Stimulated activated CD8-positive, alpha-beta memory T cell treated with anti-CD3 and anti-CD28 coated beads, Interleukin-7, amount 100 ng/mL, for 1 hour (primary cell): ENCODE data around the gene NELFCD.
"Not testable (repeated sequence)": the region's sequence is repeated elsewhere in the genome, so short reads cannot be mapped to it uniquely, and the experiment has no call there.

Source experiments
- DNase-seq, 2 donors: peaks; one replicate each; pipeline ENCODE4 v3.0.0-alpha.2; 2020; ENCODE audit warnings: low read depth in 2 of 2

Gene NELFCD, protein sequence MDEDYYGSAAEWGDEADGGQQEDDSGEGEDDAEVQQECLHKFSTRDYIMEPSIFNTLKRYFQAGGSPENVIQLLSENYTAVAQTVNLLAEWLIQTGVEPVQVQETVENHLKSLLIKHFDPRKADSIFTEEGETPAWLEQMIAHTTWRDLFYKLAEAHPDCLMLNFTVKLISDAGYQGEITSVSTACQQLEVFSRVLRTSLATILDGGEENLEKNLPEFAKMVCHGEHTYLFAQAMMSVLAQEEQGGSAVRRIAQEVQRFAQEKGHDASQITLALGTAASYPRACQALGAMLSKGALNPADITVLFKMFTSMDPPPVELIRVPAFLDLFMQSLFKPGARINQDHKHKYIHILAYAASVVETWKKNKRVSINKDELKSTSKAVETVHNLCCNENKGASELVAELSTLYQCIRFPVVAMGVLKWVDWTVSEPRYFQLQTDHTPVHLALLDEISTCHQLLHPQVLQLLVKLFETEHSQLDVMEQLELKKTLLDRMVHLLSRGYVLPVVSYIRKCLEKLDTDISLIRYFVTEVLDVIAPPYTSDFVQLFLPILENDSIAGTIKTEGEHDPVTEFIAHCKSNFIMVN

DNA sequence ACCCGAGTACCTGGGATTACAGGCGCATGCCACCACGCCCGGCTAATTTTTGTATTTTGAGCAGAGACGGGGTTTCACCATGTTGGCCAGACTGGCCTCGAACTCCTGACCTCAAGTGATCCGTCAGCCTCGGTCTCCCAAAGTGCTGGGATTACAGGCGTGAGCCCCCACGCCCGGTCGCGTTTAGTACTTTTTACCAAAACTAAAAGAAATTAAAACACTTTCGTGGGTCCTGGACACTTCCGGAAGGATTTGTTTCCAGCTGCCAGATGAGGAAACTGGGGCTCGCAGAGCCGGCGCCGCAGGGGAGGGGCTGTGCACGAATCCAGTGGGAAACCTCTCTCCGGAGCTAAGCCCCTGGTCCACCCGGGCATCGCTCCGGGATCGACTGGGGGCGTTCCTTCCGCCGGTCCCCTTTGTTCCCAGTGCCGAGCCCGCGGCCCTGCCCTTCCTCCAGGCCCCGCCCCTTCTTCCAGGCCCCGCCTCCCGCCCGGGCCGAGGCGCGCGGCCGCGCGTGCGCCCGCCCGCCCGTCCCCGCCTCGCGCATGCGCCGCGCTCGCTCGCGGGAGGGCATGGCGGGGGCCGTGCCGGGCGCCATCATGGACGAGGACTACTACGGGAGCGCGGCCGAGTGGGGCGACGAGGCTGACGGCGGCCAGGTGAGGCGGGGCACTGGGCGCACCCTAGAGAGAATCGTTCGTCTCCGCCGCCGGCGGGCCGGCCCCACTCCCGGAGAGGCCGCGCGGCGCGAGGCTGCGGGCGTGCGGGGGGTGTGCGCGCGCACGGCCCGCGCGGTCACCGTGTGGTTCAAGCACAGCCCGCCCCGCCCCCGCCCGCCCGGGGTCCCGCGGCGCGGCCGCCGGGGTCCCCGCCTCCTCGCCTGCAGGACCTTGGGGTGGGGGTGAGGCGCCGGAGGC lies at the start of gene NELFCD:
Gene NELFCD, plus strand, starts transcription at position 546 of the 917 bp plus-strand sequence. Its CDS starts 54 bp downstream, at position 600.
- peak; percentile 81 to 85 for DNase-seq

DNA sequence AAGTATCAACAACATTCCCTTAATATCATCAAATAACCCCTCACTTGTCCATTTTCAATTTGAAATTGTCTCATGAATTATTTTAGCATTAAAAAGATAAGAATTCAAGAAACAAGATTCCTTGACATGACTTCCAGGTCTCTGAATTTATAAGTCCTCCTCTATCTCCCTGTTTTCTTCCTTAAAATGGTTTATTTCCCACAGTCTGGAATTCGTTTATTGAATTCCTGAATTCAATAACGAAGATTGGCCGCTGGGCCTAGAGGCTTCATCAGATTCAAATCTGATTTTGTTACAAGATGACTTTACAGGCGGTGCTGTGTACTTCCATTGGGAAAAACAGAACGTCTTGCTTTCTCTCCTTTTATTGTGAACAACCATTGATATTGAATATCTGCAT lies 48.9 kb upstream of the NELFCD start:
- no peak for DNase-seq

DNA sequence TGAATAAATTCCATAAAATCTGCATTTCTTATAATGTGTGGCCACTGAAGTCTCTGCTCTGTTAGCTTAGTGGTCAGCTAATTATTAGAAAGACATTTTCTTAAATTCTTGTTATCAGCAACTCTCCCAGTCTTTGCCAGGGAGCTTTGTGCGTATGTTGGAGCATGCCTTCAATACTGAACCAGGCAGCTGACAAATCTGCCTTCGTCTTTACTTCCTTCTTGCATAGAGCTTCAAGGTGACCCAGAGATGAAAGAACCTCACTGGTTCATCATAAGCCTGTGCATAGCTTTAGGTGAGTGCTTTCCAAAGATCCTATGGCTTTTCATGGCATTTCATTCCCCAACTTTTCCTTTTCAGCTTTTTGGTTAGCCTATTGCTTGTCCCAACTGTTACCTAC lies 43.0 kb upstream of the NELFCD start:
- no peak for DNase-seq

DNA sequence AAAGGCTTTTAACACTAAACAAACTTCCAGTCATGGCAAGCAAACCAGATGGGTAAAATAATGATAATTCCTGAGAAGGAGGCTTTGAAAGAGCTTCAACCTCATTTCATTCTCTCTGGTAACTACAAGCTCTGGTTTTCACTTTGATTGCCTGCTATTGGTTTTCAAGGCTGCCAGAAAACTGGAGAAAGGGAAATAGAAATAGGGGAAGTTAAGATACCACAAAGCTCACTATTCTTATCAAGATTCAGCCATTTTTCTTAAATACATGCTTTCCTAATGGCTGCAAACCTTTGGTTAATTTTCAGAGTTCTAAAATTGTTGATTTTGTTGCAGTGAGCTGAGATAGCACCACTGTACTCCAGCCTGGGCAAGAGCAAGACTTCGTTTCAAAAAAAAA lies 42.5 kb upstream of the NELFCD start:
- no peak for DNase-seq

DNA sequence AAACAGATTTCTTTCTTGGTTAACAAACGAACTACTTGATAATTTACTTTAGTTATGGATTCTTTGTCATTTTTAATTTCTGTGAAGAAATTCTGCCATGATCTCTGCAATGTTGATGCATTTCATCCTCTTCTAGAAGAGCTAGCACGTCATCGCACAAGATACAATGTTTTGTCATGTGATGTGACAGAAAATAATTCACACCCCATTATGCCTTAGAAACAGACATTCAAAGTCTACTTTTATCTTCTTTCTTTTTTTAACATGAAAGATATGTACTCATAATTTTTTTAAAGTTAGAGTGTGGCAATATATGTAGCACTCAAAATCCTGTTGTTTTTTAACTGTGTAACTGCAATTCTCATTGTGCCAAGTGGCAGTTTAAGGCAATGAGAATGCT lies 39.6 kb upstream of the NELFCD start:
- no peak for DNase-seq

DNA sequence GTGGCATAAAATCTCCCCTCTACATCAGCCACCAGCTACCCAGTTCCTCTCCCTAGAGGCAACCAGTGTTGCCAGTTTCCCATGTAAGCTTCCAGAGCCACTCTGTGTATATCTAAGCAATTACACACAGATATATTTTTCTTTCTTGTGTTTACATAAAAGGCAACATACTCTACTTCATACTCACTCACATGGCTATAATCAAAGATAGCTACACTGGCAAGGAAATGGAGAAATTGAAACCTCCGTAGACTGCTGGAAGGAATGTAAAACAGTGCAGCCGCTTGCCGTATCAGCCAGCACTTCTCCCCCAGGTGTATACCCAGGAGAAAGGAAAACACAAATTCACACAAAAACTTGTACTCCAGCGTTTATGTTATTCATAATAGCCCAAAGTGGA lies 38.5 kb upstream of the NELFCD start:
- no peak for DNase-seq

DNA sequence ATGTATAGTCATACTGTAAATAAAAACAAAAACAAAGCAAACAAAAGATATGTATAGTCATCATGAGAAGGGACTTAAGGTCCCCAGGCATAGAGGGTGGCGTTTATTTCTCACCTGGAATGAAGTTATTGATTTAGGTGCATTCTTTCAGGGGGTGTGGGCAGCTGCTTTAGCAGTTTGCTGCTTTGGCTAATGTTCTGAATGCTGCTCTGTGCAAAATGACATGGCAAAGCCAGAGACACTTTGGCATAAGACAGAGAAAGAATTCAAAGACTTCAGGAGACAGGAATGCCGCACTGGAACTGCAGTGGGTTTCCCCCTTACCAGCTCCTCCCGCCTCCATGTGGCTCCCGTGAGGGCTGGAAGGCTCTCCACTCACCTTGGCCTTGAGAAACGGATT lies 36.4 kb upstream of the NELFCD start:
- no peak for DNase-seq

DNA sequence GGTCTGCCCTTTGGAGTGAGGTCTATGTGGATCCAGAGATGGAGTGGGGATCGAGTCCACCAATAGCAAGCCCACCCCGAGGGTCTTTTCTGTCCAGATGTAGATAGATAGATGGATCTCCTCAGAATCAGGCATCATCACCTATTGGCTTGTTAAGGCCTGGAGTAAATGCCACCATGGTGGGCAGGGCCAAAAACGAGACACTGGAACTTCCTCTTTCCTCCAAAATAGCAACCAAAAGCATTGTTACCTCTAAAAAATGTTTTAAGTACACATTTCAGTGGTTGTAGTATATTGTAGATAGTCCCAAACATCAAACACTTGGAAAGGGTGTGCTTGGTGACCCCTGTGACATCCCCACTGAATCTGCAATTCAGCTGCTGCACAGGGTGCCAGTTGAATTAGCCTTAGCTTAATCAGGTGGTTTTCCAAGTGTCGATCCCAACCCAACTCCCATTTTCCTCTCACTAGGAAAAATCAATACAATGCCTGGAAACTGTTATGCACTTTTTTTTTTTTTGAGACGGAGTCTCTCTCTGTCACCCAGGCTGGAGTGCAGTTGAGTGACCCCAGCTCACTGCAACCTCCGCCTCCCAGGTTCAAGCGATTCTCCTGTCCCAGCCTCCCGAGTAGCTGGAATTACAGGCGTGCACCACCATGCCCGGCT lies 35.0 kb upstream of the NELFCD start:
- DNase-seq: no peak

DNA sequence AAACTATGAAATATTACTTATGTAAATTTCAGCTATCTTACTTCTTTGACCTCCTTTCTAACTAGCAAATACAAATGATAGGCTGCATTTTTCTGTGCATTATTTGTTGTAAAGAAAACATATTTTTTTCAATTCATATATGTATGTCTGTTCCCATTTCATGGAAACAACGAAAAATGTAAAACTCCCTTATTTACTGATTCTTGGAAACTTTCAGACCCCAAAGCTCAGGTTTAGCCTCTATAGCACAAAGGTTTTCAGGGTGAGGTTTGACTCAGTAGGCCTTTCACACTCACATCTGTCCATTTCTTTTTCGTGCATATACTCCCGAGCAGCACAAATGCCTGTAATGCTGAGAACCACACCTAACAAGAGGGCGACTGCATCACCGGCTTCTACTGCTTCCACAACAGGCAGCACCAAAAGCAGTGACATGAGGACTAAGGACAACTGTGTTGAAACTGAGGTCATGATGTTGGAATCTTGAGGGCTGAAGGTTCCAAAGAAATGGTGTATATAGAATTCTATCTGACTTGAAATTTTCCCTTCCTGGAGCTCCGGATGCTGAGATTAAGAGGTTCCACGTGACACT lies 33.2 kb upstream of the NELFCD start:
- DNase-seq: not testable (repeated sequence)

DNA sequence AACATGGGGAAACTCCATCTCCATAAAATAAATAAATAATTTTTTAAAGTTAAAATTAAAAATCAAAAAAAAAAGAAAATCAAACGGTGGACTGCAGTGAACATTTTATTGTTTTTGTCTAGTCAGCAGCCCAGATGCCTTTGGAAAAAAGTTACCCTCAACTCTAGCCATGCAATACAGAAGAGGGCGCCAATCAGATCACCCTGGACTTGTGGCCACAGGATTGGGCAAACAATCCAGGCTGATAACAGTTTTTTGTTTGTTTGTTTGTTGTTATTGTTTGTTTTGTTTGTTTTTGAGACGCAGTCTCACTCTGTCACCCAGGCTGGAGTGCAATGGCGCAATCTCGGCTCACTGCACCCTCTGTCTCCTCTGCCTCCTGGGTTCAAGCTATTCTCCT lies 30.5 kb upstream of the NELFCD start:
- DNase-seq: no peak

DNA sequence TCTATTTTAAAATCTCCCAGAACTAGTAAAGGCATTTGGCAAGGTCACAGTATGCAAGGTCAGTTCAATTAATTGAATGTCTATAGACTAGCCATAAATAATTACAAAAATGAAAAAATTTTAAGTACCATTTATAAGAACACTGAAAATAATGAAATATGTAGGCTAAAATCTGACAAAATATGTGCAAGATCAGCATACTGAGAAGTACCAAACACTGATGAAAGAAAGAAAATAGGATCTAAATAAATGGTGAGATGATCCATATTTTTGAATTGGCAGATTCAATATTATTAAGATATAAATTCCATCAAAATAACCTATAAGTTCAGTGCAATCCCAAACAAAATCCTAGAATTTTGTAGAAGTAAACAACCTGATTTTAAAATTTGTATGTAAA lies 28.0 kb upstream of the NELFCD start:
- DNase-seq: no peak

DNA sequence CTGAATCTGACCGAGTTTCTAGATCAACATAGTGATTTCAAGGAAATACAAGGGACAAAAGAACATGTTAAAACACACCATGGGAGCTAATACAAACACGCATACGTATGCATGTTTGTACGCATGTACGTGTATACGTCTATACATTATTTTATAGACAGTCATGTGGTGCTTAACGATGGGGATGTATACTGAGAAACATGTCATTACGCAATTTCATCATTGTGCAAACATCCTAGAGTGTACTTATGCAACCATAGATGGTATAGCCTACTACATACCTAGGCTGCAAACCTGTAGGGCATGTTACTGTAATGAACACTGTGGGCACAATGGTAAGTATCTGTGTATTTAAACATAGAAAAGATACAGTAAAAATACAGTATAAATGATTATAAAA lies 25.0 kb upstream of the NELFCD start:
- no peak for DNase-seq

DNA sequence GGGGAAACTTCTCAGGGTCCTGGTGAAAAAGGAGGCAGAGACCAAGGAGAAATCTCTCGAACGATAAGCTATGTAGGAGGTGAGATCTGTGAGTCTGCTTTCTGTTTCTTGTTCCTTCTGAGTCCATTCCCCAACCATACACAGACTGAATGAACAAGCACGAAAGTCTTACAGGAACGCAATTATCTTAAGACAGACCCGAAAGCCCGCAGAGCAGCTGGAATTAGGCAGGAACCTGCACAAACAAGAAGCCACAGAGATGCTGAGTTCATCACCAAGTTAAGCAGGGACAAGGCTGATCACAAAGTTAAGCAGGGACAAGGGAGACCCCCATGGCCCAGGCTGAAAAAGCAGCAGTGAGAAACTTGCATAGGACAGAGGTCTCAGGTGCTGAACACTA lies 21.4 kb upstream of the NELFCD start:
- DNase-seq: no peak

DNA sequence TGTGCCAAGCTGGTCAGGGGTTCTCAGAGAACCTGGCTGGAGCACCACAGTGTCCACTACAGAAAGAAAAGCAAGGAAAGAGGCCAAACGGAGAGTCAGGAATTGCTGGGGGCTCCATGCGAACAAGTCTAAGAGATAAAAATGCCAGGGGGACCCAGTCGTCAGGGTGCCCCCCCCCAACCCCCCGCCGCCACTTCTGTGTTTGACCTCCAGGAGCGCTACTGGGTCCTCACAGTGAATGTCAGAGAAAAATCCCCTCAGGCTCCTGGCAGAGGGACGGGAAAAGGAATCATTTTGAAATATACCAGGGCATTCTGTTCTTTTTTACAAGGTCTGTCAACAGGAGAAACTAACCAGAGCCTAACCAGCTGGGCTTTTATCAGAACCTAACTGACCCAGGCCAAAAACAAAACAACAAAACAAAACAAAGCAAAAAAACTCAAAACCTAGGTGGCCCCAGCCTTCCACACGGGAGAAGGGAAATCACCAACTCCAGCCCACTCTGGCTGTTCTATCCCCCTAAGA lies 17.9 kb upstream of the NELFCD start:
- DNase-seq: no peak

DNA sequence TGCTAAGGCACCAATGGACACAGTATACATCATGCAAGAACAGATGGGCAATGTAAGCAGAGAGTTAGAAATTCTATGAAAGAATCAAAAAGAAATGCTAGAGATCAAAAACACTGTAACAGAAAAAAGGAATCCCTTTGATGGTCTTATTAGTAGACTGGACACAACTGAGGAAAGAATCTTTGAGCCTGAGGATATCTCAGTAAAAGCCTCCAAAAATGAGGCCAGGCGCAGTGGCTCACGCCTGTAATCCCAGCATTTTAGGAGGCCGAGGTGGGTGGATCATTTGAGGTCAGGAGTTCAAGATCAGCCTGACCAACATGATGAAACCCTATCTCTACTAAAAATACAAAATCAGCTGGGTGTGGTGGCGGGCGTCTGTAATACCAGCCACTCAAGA lies 17.1 kb upstream of the NELFCD start:
- not testable (repeated sequence) for DNase-seq

DNA sequence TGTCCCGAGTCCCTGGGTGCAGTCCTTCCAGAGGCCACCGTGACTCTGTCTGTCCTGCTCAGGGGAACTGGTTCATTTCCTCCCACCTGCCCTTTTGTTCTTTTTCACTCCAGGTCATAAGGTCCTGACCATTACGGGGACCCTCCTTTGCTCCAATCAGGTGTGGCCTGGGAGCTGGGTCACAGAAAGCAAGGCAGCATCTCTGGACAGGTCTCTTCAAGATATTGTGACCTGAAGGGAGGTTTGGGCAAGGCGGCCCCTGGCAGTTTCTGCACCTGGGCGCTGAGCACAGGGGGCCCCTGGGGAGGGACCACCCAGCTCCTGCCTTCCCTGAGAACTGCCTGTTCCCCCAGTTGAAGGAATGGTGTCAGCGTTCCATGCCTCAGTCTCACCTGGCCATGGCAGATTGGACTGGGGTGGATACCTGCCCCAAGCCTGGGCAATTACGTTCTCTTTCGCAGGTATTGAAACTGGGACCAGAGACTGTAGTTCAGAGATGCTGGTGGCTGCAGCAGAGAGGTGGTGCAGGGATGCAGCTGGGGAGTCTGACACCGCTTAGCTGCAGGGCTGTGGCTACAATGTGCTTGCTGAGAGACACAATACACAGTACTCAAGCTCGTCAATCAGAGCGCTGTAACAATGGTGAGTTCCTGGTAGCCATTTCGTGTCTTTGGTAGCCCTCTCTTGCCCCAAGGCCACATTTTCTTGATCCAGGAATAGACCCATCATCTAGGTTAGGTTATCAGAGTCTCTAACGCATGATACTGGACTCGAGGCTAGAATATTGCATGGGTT lies 15.6 kb upstream of the NELFCD start:
- no peak for DNase-seq

DNA sequence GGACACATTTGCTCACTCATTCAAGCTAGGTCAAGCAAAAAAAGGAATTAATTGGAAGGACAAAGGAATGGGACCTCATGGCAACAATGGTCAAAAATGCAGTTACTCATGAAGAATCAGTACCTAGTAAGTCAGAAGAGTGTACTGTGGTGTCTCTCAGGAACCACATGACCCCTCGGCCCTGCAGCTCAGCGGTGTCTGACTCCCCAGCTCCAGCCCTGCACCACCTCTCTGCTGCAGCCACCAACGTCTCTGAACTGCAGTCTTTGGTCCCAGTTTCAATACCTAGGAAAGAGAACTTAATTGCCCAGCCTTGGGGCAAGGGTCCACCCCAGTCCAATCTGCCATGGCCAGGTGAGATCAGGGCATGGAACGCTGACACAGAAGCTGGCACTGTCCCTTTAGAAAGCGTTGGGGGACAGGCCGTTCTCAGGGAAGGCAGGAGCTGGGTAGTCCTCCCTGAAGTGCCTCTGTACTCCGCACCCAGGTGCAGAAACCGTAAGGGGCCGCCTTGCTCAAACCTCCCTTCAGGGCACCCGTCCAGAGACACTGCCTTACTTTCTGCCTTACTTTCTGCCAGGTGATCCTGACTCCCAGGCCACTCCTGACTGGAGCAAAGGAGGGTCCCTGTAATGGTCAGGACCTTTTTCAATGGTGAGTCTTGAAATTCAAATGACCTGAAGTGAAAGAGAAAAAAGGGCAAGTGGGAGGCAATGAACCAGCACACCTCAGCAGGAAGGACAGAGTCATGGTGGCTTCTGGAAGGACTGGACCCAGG lies 13.2 kb upstream of the NELFCD start:
- no peak for DNase-seq

DNA sequence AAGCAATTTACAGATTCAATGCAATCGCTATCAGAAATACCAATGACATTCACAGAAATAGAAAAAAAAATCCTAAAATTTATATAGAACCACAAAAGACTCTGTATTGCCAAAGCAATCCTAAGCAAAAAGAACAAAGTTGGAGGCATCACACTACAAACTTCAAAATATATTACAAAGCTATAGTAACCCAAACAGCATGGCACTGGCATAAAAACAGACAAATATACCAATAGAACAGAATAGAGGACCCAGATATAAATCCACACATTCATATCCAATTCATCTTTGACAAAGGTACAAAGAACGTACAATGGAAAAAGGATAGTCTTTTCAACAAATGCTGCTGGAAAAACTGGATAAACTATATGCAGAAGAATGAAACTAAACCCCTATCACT lies 11.6 kb upstream of the NELFCD start:
- DNase-seq: no peak

DNA sequence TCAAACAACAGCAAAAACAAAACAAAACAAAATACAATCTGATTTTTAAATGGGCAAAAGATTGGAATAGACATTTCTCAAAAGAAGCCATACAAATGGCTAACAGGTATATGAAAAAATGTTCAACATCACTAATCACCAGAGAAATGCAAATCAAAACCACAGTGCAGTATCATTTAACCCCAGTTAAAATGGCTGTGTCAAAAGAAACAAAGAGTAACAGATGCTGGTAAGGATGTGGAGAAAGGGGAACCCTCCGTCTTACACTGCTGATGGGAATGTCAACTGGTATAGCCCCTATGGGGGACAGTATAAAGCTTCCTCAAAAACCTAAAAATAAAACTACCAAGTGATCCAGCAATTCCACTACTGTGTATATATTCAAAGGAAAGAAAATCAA lies 10.9 kb upstream of the NELFCD start:
- DNase-seq: no peak

DNA sequence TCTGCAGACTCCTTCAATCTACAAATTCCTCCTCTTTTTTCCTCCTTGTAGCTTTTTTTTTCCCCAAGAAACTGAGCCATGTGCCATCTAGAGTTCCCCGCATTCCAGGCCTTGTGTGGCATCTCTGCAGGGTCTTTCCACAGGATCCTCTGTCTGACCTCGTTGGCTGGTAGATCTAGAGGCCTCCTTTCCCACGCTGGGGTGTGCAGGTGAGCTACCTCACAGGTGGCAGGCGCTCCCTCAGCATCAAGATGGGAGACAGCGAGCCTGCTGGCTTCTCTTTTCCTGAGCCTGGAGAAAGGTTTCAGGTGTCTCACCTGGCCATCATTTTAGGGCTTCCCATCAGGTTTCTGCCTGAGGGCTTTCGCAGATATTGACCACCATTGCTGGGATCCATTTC lies 9.6 kb upstream of the NELFCD start:
- DNase-seq: no peak
